PFSK-1 (cell line): ENCODE results near the gene DCBLD1.

ENCODE experiments used
- FOXP2 ChIP-seq: optimal IDR thresholded peaks from 2 replicates; pipeline ENCODE3; 2011; ENCODE audit warnings: borderline replicate concordance, control low read depth, inconsistent platforms; ENCODE audit not compliant: insufficient read depth; ENCODE audit errors: extremely low read length, extremely low read depth
- POLR2AphosphoS5 ChIP-seq: IDR thresholded peaks from 2 replicates; pipeline ENCODE4 v1.6.1; 2012; ENCODE audit warnings: low read depth, mild to moderate bottlenecking, control low read depth, low read length, moderate library complexity
- SIN3A ChIP-seq: IDR thresholded peaks from 2 replicates; pipeline ENCODE4 v1.6.1; 2012; ENCODE audit warnings: mild to moderate bottlenecking, low read length, moderate library complexity, borderline replicate concordance; ENCODE audit not compliant: insufficient read depth
- TAF1 ChIP-seq: IDR thresholded peaks from 2 replicates; pipeline ENCODE4 v1.6.1; 2012; ENCODE audit warnings: low read length, control low read depth, borderline replicate concordance; ENCODE audit not compliant: insufficient read depth
- TF ChIP-seq, protein P1 (sequence below), 2 experiments: IDR thresholded peaks; 2 replicates each; pipeline versions ENCODE4 v1.6.1 to v1.8.0; 2011 to 2012; ENCODE audit warnings: low read depth in 2 of 2, low read length in 2 of 2, control low read depth in 1 of 2, inconsistent platforms in 1 of 2, mild to moderate bottlenecking in 1 of 2, moderate library complexity in 1 of 2; ENCODE audit not compliant: insufficient read depth in 1 of 2

DCBLD1 gene

DNA sequence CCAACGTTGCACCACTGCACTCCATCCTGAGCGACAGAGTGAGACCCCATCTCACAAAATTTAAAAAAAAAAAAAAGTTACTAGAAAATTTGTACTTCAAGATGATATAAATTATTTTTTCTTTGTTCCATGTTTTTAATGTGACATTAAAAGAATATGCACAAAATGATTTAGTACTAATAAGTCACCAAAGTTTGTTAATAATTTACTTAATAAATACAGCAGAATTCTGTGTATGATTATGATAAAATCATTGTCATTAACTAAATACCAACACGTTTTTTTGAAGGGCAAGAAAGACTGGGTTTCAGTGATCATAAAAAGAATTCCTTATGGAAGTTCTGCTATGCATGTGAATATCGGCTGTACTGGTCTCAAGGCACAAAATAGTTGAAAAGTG lies 91.7 kb downstream of the DCBLD1 start:
- TF ChIP-seq TAF1, result no peak
- no peak for TF ChIP-seq POLR2AphosphoS5
- TF ChIP-seq FOXP2, result no peak
- TF ChIP-seq, protein P1, sequence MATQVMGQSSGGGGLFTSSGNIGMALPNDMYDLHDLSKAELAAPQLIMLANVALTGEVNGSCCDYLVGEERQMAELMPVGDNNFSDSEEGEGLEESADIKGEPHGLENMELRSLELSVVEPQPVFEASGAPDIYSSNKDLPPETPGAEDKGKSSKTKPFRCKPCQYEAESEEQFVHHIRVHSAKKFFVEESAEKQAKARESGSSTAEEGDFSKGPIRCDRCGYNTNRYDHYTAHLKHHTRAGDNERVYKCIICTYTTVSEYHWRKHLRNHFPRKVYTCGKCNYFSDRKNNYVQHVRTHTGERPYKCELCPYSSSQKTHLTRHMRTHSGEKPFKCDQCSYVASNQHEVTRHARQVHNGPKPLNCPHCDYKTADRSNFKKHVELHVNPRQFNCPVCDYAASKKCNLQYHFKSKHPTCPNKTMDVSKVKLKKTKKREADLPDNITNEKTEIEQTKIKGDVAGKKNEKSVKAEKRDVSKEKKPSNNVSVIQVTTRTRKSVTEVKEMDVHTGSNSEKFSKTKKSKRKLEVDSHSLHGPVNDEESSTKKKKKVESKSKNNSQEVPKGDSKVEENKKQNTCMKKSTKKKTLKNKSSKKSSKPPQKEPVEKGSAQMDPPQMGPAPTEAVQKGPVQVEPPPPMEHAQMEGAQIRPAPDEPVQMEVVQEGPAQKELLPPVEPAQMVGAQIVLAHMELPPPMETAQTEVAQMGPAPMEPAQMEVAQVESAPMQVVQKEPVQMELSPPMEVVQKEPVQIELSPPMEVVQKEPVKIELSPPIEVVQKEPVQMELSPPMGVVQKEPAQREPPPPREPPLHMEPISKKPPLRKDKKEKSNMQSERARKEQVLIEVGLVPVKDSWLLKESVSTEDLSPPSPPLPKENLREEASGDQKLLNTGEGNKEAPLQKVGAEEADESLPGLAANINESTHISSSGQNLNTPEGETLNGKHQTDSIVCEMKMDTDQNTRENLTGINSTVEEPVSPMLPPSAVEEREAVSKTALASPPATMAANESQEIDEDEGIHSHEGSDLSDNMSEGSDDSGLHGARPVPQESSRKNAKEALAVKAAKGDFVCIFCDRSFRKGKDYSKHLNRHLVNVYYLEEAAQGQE (IDR thresholded peaks at IDR 0.05; ENCODE audit: insufficient read depth in 1 of 2, low read depth in 2 of 2, low read length in 2 of 2), result no peak
- no peak for TF ChIP-seq SIN3A

DNA sequence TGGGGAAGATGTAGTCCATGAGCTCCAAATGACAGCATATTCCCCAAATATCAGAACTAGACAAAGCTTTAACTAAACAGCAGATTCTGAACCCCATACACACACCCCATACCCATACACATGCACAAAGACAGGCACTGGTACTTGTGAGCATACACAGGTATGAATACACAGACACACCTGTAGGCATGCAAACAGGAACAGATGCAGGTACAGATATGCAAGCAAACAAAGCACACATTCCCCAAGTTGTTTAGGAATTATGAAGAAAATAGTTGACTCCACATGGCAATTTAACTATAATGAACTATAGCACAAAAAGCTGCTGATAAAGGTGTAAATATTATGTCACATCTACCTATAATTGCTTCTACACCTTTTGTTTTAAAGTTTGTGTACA lies 103.2 kb downstream of the DCBLD1 start:
- TF ChIP-seq POLR2AphosphoS5, result no peak
- no peak for TF ChIP-seq SIN3A
- no peak for TF ChIP-seq FOXP2
- no peak for TF ChIP-seq TAF1
- TF ChIP-seq, protein P1 (IDR thresholded peaks at IDR 0.05; ENCODE audit: insufficient read depth in 1 of 2, low read depth in 2 of 2, low read length in 2 of 2), result no peak

DNA sequence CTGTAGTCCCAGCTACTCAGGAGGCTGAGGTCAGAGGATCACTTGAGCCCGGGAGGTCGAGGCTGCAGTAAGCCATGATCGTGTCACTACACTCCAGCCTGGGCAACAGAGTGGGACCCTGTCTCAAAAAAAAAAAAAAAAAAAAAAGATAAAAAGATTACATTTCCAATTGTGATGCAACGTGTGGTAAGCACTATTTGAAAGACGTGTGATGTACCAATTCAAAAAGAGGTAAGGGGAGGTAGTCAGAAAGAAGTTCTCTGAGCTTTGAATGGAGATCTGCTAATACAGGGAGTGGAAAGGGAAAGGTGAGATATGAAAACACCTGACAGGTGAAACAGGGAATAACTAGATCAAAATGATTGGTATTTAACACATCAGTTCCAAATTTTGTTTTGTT lies 108.0 kb downstream of the DCBLD1 start:
- no peak for TF ChIP-seq FOXP2
- no peak for TF ChIP-seq TAF1

- TF ChIP-seq, protein P1 (IDR thresholded peaks at IDR 0.05; ENCODE audit: insufficient read depth in 1 of 2, low read depth in 2 of 2, low read length in 2 of 2), result no peak
- TF ChIP-seq POLR2AphosphoS5 (no peak), SIN3A (no peak), FOXP2 (no peak), TAF1 (no peak)
These were observed 108.9 kb downstream of the DCBLD1 start for GRCh38 chr6:117591405-117591804.

GRCh38 chr6:117592983-117593759 lies 110.7 kb downstream of the DCBLD1 start:
- TF ChIP-seq TAF1 (no peak), FOXP2 (no peak), POLR2AphosphoS5 (no peak), SIN3A (no peak)
- TF ChIP-seq, protein P1 (IDR thresholded peaks at IDR 0.05; ENCODE audit: insufficient read depth in 1 of 2, low read depth in 2 of 2, low read length in 2 of 2), result no peak
